ENCODE measurements around the gene INO80C.

DNA sequence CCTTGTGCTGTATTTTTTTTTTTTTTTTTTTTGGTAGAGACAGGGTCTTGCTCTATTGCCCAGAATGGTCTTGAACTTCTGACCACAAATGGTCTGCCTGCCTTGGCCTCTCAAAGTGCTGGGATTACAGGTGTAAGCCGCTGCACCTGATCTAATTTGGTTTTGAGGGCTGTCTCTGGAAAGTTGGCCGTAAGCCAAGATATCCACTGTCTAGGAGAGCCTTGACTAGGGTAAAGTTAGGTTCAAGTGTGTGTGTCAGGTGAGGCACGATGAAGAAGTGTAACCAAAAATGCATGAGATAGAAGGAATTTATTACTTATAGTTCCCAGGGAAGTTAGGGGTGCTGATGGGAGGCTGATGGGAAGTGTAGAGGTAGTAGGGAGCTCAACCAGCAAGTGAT is 46.7 kb downstream of the INO80C start:
- TF ChIP-seq, protein P1, sequence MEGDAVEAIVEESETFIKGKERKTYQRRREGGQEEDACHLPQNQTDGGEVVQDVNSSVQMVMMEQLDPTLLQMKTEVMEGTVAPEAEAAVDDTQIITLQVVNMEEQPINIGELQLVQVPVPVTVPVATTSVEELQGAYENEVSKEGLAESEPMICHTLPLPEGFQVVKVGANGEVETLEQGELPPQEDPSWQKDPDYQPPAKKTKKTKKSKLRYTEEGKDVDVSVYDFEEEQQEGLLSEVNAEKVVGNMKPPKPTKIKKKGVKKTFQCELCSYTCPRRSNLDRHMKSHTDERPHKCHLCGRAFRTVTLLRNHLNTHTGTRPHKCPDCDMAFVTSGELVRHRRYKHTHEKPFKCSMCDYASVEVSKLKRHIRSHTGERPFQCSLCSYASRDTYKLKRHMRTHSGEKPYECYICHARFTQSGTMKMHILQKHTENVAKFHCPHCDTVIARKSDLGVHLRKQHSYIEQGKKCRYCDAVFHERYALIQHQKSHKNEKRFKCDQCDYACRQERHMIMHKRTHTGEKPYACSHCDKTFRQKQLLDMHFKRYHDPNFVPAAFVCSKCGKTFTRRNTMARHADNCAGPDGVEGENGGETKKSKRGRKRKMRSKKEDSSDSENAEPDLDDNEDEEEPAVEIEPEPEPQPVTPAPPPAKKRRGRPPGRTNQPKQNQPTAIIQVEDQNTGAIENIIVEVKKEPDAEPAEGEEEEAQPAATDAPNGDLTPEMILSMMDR (IDR thresholded peaks at IDR 0.05): no peak
- TF ChIP-seq POLR2A (IDR thresholded peaks at IDR 0.05): no peak
